ENCODE results near the gene ZNF19. TPM values are rescaled to one million over a fixed set of nuclear protein-coding genes. Genes with fewer than 3 reads are reported as not detected.

ZNF19 gene
- total and polyA plus RNA-seq, 9 of the 15 experiments (the other 6 are each of a cell fraction or from before 2014, with no cell fraction given) = 1.2 to 2.8 (median 1.8) TPM

DNA sequence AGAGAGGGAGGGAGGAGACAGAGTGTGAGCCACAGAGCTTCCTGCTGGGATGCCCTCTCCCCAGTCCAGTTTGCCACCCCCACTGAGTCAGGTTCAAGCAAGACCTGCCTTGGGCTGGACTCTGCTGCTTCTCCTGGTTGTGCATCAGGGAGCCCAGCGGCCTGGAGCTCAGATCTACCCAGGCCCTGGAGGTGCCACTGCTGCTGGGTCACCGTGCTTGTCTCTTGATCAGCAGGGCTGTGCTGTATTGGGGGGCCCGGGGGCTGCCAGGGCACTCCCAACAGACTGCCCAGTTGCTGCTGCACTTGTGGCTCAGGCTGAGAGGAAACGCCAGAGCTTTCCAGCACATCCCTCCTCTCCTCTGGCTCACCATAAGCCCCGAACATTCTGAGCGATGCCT is 56.2 kb downstream of the ZNF19 start:
- no peak overlapping the region for H3K27ac ChIP-seq (ENCODE audit: extremely low read depth, low read depth, low read length)
- no peaks in the 10 kb centered on the region for H3K79me2 ChIP-seq (ENCODE audit: control insufficient read depth, insufficient read depth, low read length)
- no peak overlapping the region for H3K4me2 ChIP-seq (ENCODE audit: insufficient read depth, low read length)
- ATAC-seq (no peak), DNase-seq (ENCODE audit: extremely low read depth in 1 of 4, low spot score in 3 of 4) (no peak), FAIRE-seq (no peak)
- WGBS (ENCODE audit: insufficient coverage, low coverage, missing lambda C conversion rate) = 0% methylated on average over 6 of the region's 6 CpGs
- ChIA-PET CTCF (ENCODE audit: low intra/inter-chr PET ratio) (no interaction called here), POLR2A (interaction anchor here (0.7 kb wide), 1 partner anchor 23 kb away, joined by 3 read pairs; no protein-coding TSS in a partner anchor)
- no TSS peak for BruUV-seq (replicated peaks)
- H3K4me1 ChIP-seq (replicated peaks in 1 of 2; ENCODE audit: control insufficient read depth in 2 of 2, insufficient read depth in 2 of 2, low read length in 2 of 2) = peaks cover 12 to 18% of the 10 kb centered on the region in 2 experiments; a peak in 4 of 5 replicates
- peaks cover 13 to 51% of the 10 kb centered on the region in 2 experiments; a peak in 4 of 5 replicates for H3K27me3 ChIP-seq (ENCODE audit: control insufficient read depth in 2 of 2, insufficient read depth in 2 of 2, low read length in 2 of 2)
- H3K9me1 ChIP-seq (ENCODE audit: control insufficient read depth, insufficient read depth, low read length) = peaks cover 3% of the 10 kb centered on the region
- TF ChIP-seq STAG1 (CRISPR knock-in tag; IDR thresholded peaks at IDR 0.05; ENCODE audit: borderline replicate concordance) = no peak
- TF ChIP-seq SPI1 (IDR thresholded peaks at IDR 0.05; ENCODE audit: borderline replicate concordance, low read depth, low read length) = no peak
- TF ChIP-seq SP2 (IDR thresholded peaks at IDR 0.05; ENCODE audit: extremely low read depth, low read depth, low read length, poor library complexity, severe bottlenecking) = no peak
- no peak for TF ChIP-seq TRIM24 (IDR thresholded peaks at IDR 0.05)
- no peak for TF ChIP-seq ZNF175 (CRISPR knock-in tag; IDR thresholded peaks at IDR 0.05; ENCODE audit: low read depth)
- TF ChIP-seq ZFPM2 (CRISPR knock-in tag; IDR thresholded peaks at IDR 0.05) = no peak
- TF ChIP-seq, protein P1, sequence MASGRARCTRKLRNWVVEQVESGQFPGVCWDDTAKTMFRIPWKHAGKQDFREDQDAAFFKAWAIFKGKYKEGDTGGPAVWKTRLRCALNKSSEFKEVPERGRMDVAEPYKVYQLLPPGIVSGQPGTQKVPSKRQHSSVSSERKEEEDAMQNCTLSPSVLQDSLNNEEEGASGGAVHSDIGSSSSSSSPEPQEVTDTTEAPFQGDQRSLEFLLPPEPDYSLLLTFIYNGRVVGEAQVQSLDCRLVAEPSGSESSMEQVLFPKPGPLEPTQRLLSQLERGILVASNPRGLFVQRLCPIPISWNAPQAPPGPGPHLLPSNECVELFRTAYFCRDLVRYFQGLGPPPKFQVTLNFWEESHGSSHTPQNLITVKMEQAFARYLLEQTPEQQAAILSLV (tag; IDR thresholded peaks at IDR 0.05) = no peak
- TF ChIP-seq, protein P2, sequence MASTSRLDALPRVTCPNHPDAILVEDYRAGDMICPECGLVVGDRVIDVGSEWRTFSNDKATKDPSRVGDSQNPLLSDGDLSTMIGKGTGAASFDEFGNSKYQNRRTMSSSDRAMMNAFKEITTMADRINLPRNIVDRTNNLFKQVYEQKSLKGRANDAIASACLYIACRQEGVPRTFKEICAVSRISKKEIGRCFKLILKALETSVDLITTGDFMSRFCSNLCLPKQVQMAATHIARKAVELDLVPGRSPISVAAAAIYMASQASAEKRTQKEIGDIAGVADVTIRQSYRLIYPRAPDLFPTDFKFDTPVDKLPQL (IDR thresholded peaks at IDR 0.05; ENCODE audit: extremely low read depth, insufficient read length) = no peak
- no peak for TF ChIP-seq FOXJ2 (tag; IDR thresholded peaks at IDR 0.05)
- TF ChIP-seq, protein P3, sequence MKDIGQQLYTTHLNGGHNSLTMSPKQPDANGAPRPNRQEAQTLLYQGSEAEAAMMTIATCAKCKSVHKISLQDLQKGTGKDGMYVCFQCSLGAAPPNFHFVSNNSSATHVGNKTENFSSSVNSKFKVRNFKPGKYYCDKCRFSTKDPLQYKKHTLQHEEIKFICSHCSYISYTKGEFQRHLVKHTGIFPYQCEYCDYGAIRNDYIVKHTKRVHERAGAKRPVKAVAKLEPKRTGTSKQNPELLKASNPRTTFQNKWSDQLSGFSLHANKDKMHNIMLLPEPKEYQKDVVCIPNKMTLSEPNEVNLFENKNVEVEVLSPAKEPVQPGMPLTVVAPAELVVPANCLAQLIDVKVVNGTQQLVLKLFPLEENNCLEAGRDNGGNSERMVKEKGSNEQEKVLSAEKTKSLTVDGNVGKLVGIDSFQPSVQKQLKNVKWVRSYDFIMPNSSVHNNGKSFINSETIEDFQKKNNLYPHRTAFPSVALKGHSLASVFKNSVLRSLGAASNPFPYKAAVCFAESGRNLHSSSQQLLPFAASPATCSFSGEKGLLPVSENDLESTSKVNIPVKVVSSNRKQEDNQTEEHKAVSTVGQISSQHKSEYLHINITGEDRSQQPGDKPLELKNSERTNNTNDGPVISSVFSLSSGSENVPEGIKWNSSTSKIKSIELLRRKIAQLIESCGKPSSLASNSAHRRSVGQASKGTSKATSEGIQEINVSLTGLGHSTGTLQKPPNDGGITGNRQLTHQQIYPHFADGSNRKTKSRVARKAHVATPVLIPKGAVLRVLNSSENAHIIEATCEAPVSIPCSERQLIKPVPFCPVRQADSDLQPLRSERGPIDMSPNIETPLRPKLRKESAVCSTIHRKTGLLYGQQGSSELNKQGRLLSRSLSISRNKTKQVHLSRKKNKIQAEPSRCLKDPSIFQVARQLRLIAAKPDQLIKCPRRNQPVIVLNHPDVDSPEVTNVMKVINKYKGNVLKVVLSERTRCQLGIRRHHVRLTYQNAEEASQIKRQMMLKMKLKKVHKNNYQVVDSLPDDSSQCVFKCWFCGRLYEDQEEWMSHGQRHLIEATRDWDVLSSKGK (CRISPR knock-in tag; IDR thresholded peaks at IDR 0.05) = no peak
- TF ChIP-seq ESRRB (CRISPR knock-in tag; IDR thresholded peaks at IDR 0.05; ENCODE audit: borderline replicate concordance) = no peak
- TF ChIP-seq NR3C1 (CRISPR knock-in tag; IDR thresholded peaks at IDR 0.05) = no peak
- intact Hi-C loops (cut with micrococcal nuclease) (loop anchor here (5.0 kb wide), 1 partner anchor 64 kb away; no protein-coding TSS in a partner anchor), in situ Hi-C loops (cut with MboI) (no loop called here)
- no peaks in the 10 kb centered on the region for H3K9me3 ChIP-seq (replicated peaks; ENCODE audit: control insufficient read depth, insufficient read depth, low read depth, low read length)
- 0 out of 2 replicates have a peak, but pooled peaks cover 3% of the 10 kb centered on the region for H4K20me1 ChIP-seq (replicated peaks; ENCODE audit: control insufficient read depth, insufficient read depth, low read length)
- H3K9ac ChIP-seq (ENCODE audit: insufficient read depth in 1 of 2, low read depth in 2 of 2, low read length in 2 of 2) = no peak overlapping the region
- no peak overlapping the region for H2AFZ ChIP-seq (ENCODE audit: low read depth, low read length)
- H3K4me3 ChIP-seq = no peak overlapping the region
- H3K36me3 ChIP-seq (ENCODE audit: control insufficient read depth, insufficient read depth, low read length) = no peaks in the 10 kb centered on the region
